Activated CD8-positive, alpha-beta memory T cell treated with anti-CD3 and anti-CD28 coated beads for 4 hours (primary cell): ENCODE results near the gene RBM14.
"Not testable (repeated sequence)": the region's sequence is repeated elsewhere in the genome, so short reads cannot be mapped to it uniquely, and the experiment has no call there.

Experiments
- DNase-seq, 2 donors: peaks; one replicate each; pipeline ENCODE4 v3.0.0-alpha.2; 2020; ENCODE audit warnings: low read depth in 2 of 2

The RBM14 gene

GRCh38 chr11:66595245-66595904 lies 21.1 kb upstream of the RBM14 start:
- no peak for DNase-seq

GRCh38 chr11:66598993-66599392 lies 17.4 kb upstream of the RBM14 start:
- no peak for DNase-seq

- no peak for DNase-seq
Measured at GRCh38 chr11:66600219-66600618, 16.2 kb upstream of the RBM14 start.

- DNase-seq = no peak
Measured at GRCh38 chr11:66600631-66601233, 15.7 kb upstream of the RBM14 start.

- DNase-seq = no peak
Measured at GRCh38 chr11:66603072-66603471, 13.4 kb upstream of the RBM14 start.

GRCh38 chr11:66604155-66604554 lies 12.3 kb upstream of the RBM14 start:
- DNase-seq = no peak

GRCh38 chr11:66606608-66607007 lies 9.8 kb upstream of the RBM14 start:
- not testable (repeated sequence) for DNase-seq

GRCh38 chr11:66607126-66607834 lies 9.2 kb upstream of the RBM14 start:
- DNase-seq = no peak

- DNase-seq = no peak
Measured at GRCh38 chr11:66609721-66610617, 6.5 kb upstream of the RBM14 start.

- no peak for DNase-seq
Measured at GRCh38 chr11:66612458-66612857, 4.0 kb upstream of the RBM14 start.

GRCh38 chr11:66614073-66614472 lies 2.4 kb upstream of the RBM14 start:
- no peak for DNase-seq

GRCh38 chr11:66617155-66617834 lies 865 bp downstream of the RBM14 start:
- no peak for DNase-seq

GRCh38 chr11:66619080-66619554 lies 2.7 kb downstream of the RBM14 start:
- DNase-seq = no peak

- no peak for DNase-seq
Measured at GRCh38 chr11:66624450-66624849, 8.0 kb downstream of the RBM14 start.

GRCh38 chr11:66625041-66625751 lies 8.8 kb downstream of the RBM14 start:
- DNase-seq = no peak

GRCh38 chr11:66625752-66626149 lies 9.3 kb downstream of the RBM14 start:
- no peak for DNase-seq

GRCh38 chr11:66626382-66626781 lies 10.0 kb downstream of the RBM14 start:
- DNase-seq = no peak

- DNase-seq = no peak
Measured at GRCh38 chr11:66626926-66627325, 10.5 kb downstream of the RBM14 start.

GRCh38 chr11:66628061-66628603 lies 11.7 kb downstream of the RBM14 start:
- DNase-seq = no peak

GRCh38 chr11:66629356-66629755 lies 12.9 kb downstream of the RBM14 start:
- DNase-seq = no peak
